ENCODE data around the gene TBCK. TPM values are rescaled to one million over a fixed set of nuclear protein-coding genes. Genes with fewer than 3 reads are reported as not detected.

TBCK gene
- total RNA-seq, 1 donor = 68.8 TPM

DNA sequence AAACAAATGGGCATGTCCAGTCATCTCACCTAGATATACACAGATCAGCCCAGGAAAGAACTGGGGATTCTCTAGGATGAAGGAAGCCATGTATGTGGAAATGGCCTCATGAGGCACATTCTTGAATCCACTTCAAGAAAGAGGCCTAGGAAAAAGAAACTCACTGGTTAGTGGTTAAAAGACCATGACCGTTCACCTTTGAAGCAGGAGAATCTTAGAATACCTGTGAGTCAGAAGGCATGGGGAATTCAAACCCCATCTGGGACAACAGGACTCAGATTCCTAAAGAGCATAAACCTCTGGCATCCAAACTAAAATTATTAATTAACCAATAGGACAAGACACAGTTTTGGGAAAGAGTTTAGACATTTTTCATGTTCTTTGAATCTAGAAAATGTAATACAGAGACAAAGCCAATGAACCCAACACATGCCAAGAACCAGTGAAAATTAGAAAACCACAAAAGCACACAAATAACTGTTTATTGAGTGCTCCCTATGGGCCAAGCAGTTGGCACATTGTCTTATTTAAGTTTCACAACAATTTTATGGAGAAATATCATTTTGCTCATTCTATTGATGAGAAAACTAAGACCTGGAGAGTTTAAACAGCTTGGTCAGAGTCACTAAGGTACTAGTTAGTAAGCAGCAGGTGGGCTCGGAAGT is 323.2 kb downstream of the TBCK start:
- no peak for DNase-seq (ENCODE audit: insufficient read length, low spot score, missing footprints)
- Histone ChIP-seq H3K27ac (ENCODE audit: low read depth, low read length) (no peak overlapping the region), H3K27me3 (ENCODE audit: insufficient read depth, low read length) (peaks cover 4% of the 10 kb centered on the region), H3K4me3 (ENCODE audit: insufficient read depth, low read length) (no peak overlapping the region), H2AFZ (ENCODE audit: low read length) (no peak overlapping the region), H4K20me1 (ENCODE audit: insufficient read depth, low read length) (no peaks in the 10 kb centered on the region), H3K79me2 (ENCODE audit: insufficient read depth, low read length) (no peaks in the 10 kb centered on the region), H3K9me3 (ENCODE audit: low read depth, low read length) (no peaks in the 10 kb centered on the region), H3K4me1 (ENCODE audit: insufficient read depth, low read length) (no peaks in the 10 kb centered on the region), H3K36me3 (ENCODE audit: insufficient read depth, low read length) (no peaks in the 10 kb centered on the region), H3K4me2 (ENCODE audit: insufficient read depth, low read length) (no peak overlapping the region)
- TF ChIP-seq, protein P1, sequence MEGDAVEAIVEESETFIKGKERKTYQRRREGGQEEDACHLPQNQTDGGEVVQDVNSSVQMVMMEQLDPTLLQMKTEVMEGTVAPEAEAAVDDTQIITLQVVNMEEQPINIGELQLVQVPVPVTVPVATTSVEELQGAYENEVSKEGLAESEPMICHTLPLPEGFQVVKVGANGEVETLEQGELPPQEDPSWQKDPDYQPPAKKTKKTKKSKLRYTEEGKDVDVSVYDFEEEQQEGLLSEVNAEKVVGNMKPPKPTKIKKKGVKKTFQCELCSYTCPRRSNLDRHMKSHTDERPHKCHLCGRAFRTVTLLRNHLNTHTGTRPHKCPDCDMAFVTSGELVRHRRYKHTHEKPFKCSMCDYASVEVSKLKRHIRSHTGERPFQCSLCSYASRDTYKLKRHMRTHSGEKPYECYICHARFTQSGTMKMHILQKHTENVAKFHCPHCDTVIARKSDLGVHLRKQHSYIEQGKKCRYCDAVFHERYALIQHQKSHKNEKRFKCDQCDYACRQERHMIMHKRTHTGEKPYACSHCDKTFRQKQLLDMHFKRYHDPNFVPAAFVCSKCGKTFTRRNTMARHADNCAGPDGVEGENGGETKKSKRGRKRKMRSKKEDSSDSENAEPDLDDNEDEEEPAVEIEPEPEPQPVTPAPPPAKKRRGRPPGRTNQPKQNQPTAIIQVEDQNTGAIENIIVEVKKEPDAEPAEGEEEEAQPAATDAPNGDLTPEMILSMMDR (IDR thresholded peaks at IDR 0.05; ENCODE audit: extremely low read depth, low read depth, low read length) = no peak

DNA sequence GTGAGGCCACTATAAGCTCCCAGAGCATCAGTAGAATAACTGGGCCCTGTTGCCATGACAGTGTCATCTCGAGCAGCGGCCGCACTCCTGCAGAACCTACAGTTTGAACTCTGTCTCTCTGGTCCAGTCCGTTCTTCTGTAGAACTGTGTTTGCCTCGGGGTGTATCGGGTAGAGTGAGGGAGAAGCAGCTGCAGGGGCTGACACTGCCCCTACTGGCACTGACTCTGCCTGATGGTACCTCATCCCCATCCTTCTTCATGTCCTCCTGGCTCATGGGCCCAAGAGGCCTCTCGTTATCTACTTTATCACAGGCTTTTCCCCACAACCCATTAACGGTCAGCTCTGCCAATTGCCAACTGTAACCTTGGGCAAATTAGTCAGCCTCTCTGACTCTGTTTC is 324.3 kb downstream of the TBCK start:
- Histone ChIP-seq H2AFZ (ENCODE audit: low read length) (no peak overlapping the region), H3K36me3 (ENCODE audit: insufficient read depth, low read length) (no peaks in the 10 kb centered on the region), H3K4me2 (ENCODE audit: insufficient read depth, low read length) (no peak overlapping the region), H3K27me3 (ENCODE audit: insufficient read depth, low read length) (peaks cover 4% of the 10 kb centered on the region), H3K27ac (ENCODE audit: low read depth, low read length) (no peak overlapping the region), H3K9me3 (ENCODE audit: low read depth, low read length) (no peaks in the 10 kb centered on the region), H3K4me3 (ENCODE audit: insufficient read depth, low read length) (no peak overlapping the region), H3K4me1 (ENCODE audit: insufficient read depth, low read length) (no peaks in the 10 kb centered on the region), H3K79me2 (ENCODE audit: insufficient read depth, low read length) (no peaks in the 10 kb centered on the region), H4K20me1 (ENCODE audit: insufficient read depth, low read length) (no peaks in the 10 kb centered on the region)
- TF ChIP-seq, protein P1 (IDR thresholded peaks at IDR 0.05; ENCODE audit: extremely low read depth, low read depth, low read length) = no peak
- DNase-seq (ENCODE audit: insufficient read length, low spot score, missing footprints) = no peak

Other genes starting within 250 kb of the TBCK start
- gene AIMP1, start 341 bp upstream of the TBCK start, total RNA-seq = 27.9 and 28.6 TPM in 2 replicates
- gene GIMD1, start 52.6 kb upstream of the TBCK start, total RNA-seq = not detected in 2 replicates

Data from osteoblast (primary cell).